Measurements from ENCODE around the gene TRIM2.

TRIM2 gene

DNA sequence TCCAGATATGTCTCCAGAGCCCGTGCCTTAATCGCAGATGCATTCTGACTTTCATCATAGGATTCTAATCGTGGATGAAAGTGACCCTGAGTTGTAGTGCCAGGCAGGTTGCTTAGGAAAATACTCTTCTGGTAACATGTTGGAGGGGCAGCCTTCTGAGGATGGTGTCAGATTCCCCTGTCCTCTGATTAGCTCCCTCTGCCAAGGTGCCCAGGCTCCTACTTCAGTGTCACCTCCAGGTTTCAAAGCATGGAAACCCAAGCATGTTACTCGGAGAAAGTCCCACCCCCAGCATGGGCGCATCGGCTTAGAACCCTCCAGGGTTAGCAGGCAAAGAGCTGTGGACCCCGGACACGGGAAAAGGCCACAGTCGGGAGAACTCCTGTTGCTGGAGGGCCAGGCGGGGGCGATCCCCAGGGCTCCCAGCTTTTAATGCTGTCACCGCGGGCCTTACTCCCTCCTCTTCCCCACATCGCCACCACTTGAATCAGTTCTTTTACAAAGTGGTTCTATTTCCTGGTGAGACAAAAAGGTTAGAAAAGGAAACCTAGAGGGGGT is 44.5 kb downstream of the TRIM2 start:
- DNase-seq (ENCODE audit: low spot score in 2 of 2) (no peak), ATAC-seq (replicated peaks; ENCODE audit: extremely low read depth, poor library complexity, severe bottlenecking) (peak; percentile 16)
- H3K27me3 Mint-ChIP-seq, result no peaks in the 10 kb centered on the region
- H3K4me3 Mint-ChIP-seq, result peak overlapping the region; percentile 77
- H3K4me1 Mint-ChIP-seq, result peaks cover 9% of the 10 kb centered on the region
- H3K27ac Mint-ChIP-seq (ENCODE audit: low read depth), result peak overlapping the region; percentile 75
- H3K9me3 Mint-ChIP-seq, result no peaks in the 10 kb centered on the region
- H3K36me3 Mint-ChIP-seq (ENCODE audit: insufficient read depth), result peaks cover under 1% of the 10 kb centered on the region

DNA sequence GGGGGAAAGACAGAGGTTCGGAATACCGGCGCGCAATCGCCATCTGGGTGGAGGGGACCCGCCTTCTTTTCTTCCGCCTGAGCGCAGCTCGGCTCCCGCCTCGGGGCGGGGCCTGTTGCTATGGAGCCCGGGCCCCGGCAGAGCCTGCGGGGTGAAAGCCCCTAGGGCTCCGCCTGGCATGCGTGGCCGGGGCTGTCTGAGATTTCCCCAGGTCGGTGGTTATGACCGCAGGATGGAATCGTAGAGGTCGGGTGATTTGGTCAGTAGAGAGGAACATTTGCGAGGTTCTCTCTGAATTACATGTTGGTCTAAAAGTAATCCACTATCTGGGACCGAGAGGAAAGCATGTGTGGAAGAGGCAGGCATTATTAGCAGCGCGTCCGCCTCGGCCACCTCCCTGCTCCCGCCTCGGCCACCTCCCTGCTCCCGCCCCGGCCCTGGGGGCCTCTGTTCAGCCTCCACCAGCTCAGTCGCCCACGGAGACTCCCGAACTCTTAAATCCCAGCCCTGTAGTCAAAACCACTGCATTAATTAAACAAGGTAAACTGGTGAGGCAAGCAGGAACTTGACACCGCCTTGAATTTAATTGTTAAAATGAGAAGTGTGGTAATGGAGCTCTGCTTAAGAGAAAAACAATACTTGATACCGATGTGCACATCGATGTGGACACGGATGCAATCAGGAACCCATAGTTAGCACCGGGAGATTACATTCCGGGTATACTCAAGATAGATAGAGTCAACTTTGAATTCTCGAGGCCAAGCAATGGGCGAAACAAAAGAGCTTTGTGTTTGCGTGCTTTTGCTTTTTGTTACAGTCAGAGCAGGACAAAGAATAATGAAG is 45.2 kb downstream of the TRIM2 start:
- Mint-ChIP-seq H3K4me3 (peak overlapping the region; percentile 77), H3K4me1 (peaks cover 9% of the 10 kb centered on the region), H3K36me3 (ENCODE audit: insufficient read depth) (no peaks in the 10 kb centered on the region), H3K9me3 (no peaks in the 10 kb centered on the region), H3K27ac (ENCODE audit: low read depth) (peak overlapping the region; percentile 75), H3K27me3 (peaks cover 4% of the 10 kb centered on the region)
- DNase-seq (ENCODE audit: low spot score in 2 of 2), result peak; percentile 55 to 63
- ATAC-seq (replicated peaks; ENCODE audit: extremely low read depth, poor library complexity, severe bottlenecking), result peak; percentile 92

DNA sequence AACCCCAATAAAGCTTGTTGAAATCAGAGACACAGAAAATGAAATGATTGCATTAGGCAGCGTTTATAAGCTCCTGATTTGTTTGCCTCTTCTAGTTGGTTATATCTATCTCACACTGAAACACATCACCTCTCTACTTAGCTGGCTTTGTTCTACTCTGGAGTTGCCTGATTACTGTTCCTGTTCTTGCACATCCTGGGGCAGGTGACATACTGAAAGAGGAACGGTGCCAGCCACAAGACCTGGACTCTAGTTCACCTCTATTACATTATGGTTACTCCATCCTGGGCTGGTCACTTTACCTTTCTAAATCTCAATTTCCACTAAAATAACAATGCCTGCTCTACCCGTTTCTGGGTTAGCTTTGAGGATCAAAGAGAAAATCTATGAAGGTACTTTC is 47.9 kb downstream of the TRIM2 start:
- Mint-ChIP-seq H3K27ac (ENCODE audit: low read depth) (no peak overlapping the region), H3K36me3 (ENCODE audit: insufficient read depth) (no peaks in the 10 kb centered on the region), H3K4me3 (no peak overlapping the region), H3K9me3 (no peaks in the 10 kb centered on the region), H3K27me3 (peaks cover 22% of the 10 kb centered on the region), H3K4me1 (peaks cover 9% of the 10 kb centered on the region)
- ATAC-seq (replicated peaks; ENCODE audit: extremely low read depth, poor library complexity, severe bottlenecking) (no peak), DNase-seq (ENCODE audit: low spot score in 2 of 2) (no peak)

DNA sequence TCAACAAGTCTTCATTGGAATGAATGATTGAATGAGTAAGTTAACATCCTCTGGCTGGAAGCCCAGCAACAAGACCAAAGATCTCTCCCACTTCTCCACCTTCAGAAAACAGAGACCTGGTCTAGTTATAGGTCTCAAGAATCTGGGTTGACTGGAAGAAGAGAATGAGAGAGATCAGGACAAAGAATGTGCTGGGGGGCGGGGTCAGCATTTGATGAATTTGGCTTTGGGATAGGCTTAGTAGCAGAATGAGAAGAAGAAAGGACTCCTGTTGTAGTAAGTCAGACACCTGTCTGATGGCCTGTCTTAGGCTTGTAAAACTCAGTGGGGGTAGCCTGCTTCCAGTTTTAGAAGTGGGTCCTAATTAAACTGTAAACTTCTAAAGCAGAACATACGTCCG is 51.0 kb downstream of the TRIM2 start:
- Mint-ChIP-seq H3K36me3 (ENCODE audit: insufficient read depth) (no peaks in the 10 kb centered on the region), H3K4me3 (no peak overlapping the region), H3K27ac (ENCODE audit: low read depth) (no peak overlapping the region), H3K4me1 (no peaks in the 10 kb centered on the region), H3K9me3 (no peaks in the 10 kb centered on the region), H3K27me3 (peaks cover 29% of the 10 kb centered on the region)
- no peak for DNase-seq (ENCODE audit: low spot score in 2 of 2)
- ATAC-seq (replicated peaks; ENCODE audit: extremely low read depth, poor library complexity, severe bottlenecking), result no peak

DNA sequence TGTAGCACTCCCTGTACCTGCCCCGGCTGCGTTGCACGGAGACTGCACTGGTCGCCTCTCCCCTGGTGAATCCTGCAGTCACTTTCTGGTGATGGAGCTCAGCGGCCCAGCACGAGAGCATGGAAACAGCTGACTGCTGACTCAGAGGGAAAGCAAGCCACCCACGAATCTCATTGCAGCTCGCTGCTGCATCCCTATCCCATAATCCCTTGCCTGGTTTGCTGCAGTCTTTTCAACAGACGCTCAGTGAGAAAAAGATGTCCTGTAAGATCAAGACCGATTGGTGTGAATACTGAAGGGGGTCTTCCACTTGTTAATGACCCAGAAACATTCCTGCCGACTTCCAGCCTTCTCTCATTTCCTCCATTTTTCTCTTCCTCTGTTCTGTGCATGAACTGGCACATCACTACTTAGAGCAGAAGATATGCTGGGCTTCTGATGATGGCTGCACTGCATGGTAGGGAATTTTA is 52.9 kb downstream of the TRIM2 start:
- H3K9me3 Mint-ChIP-seq, result peaks cover 5% of the 10 kb centered on the region
- H3K27me3 Mint-ChIP-seq, result peaks cover 44% of the 10 kb centered on the region
- H3K27ac Mint-ChIP-seq (ENCODE audit: low read depth), result no peak overlapping the region
- ATAC-seq (replicated peaks; ENCODE audit: extremely low read depth, poor library complexity, severe bottlenecking) (no peak), DNase-seq (ENCODE audit: low spot score in 2 of 2) (no peak)
- no peak overlapping the region for H3K4me3 Mint-ChIP-seq
- H3K4me1 Mint-ChIP-seq, result no peaks in the 10 kb centered on the region
- H3K36me3 Mint-ChIP-seq (ENCODE audit: insufficient read depth), result no peaks in the 10 kb centered on the region

DNA sequence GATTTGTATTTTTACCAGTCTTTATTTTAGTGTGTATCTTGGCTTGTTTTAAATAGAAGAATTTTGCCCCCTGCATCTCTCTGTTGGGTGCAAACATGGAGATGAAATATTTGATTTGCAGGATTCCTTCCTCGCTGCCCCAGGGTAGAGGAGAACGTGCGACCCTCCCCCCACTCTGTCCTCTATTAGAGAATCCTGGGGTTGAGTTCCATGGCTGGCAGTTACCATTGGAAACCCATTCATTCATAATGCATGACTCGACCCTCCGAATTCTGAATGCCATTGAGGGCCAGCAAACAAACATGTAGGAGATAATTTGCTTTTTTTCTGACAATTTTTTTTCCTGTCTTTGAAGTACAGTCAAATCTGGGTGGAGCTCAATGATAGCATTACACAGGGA is 53.7 kb downstream of the TRIM2 start:
- H3K27ac Mint-ChIP-seq (ENCODE audit: low read depth), result no peak overlapping the region
- no peaks in the 10 kb centered on the region for H3K4me1 Mint-ChIP-seq
- H3K9me3 Mint-ChIP-seq, result peaks cover 5% of the 10 kb centered on the region
- DNase-seq (ENCODE audit: low spot score in 2 of 2) (no peak), ATAC-seq (replicated peaks; ENCODE audit: extremely low read depth, poor library complexity, severe bottlenecking) (no peak)
- H3K36me3 Mint-ChIP-seq (ENCODE audit: insufficient read depth), result no peaks in the 10 kb centered on the region
- no peak overlapping the region for H3K4me3 Mint-ChIP-seq
- H3K27me3 Mint-ChIP-seq, result peaks cover 45% of the 10 kb centered on the region

DNA sequence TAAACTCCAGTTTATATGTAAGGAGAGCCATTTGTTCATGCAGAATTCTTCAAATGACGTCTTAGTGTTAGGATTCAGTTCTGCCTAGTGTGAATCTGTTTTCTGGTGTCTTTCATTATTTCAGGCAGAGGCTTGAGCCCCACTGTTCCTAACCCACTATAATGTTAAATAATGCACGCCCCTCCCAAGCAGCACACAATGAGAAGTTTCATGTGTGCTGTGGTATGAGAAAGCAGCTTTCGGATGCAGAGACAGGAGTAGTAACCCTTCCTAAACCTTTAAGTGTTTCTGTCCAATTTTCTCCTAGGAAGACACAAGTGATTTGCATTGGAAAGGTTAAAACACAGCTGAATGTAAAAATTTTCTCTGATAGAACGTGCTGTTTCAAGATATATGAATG is 54.5 kb downstream of the TRIM2 start:
- no peaks in the 10 kb centered on the region for H3K36me3 Mint-ChIP-seq (ENCODE audit: insufficient read depth)
- no peak overlapping the region for H3K4me3 Mint-ChIP-seq
- H3K27me3 Mint-ChIP-seq, result peaks cover 45% of the 10 kb centered on the region
- no peak for DNase-seq (ENCODE audit: low spot score in 2 of 2)
- ATAC-seq (replicated peaks; ENCODE audit: extremely low read depth, poor library complexity, severe bottlenecking), result no peak
- H3K4me1 Mint-ChIP-seq, result no peaks in the 10 kb centered on the region
- no peak overlapping the region for H3K27ac Mint-ChIP-seq (ENCODE audit: low read depth)
- peaks cover 5% of the 10 kb centered on the region for H3K9me3 Mint-ChIP-seq

DNA sequence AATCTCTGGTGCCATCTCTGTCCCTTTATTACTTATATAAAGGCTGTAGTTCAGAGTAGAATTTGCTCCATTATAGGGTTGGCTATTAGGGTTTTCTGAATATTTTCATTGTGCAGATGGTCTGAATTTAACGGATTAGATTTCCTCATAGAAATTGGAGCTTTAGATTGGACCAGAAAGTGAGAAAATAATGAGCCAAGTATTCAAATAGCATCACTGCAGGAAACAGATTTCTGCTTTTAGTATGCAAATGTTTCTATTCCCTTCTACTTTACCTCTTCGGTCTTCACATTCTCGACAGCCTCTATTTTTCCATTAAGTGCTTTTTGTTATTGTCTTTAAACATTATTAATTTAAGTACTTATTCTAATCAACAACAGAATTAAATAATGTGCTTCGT is 55.4 kb downstream of the TRIM2 start:
- ATAC-seq (replicated peaks; ENCODE audit: extremely low read depth, poor library complexity, severe bottlenecking) (no peak), DNase-seq (ENCODE audit: low spot score in 2 of 2) (no peak)
- peaks cover 39% of the 10 kb centered on the region for H3K27me3 Mint-ChIP-seq
- no peak overlapping the region for H3K27ac Mint-ChIP-seq (ENCODE audit: low read depth)
- no peaks in the 10 kb centered on the region for H3K36me3 Mint-ChIP-seq (ENCODE audit: insufficient read depth)
- no peak overlapping the region for H3K4me3 Mint-ChIP-seq
- no peaks in the 10 kb centered on the region for H3K4me1 Mint-ChIP-seq
- H3K9me3 Mint-ChIP-seq, result peaks cover 5% of the 10 kb centered on the region

DNA sequence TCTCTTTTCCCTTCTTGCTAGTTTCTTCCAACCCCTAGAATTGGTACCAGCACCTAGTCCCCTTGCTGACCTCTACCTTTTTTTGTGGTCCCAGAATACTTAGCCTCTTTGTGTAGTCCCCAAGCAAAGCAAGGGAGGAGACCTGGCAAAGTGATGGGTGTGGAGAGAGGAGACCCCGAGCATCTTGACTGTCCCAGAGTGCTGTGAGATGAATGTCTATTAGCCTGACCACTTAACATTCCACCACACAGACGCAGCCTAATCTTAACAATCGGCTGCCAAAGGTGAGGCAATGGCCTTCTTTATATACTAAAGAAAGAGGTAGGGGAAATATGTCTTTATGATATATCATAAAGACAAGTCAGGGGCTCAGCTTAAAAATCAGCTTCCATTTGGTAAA is 55.9 kb downstream of the TRIM2 start:
- Mint-ChIP-seq H3K9me3 (peaks cover 5% of the 10 kb centered on the region), H3K4me1 (no peaks in the 10 kb centered on the region), H3K36me3 (ENCODE audit: insufficient read depth) (no peaks in the 10 kb centered on the region), H3K27me3 (peaks cover 34% of the 10 kb centered on the region), H3K4me3 (no peak overlapping the region), H3K27ac (ENCODE audit: low read depth) (no peak overlapping the region)
- no peak for ATAC-seq (replicated peaks; ENCODE audit: extremely low read depth, poor library complexity, severe bottlenecking)
- no peak for DNase-seq (ENCODE audit: low spot score in 2 of 2)

DNA sequence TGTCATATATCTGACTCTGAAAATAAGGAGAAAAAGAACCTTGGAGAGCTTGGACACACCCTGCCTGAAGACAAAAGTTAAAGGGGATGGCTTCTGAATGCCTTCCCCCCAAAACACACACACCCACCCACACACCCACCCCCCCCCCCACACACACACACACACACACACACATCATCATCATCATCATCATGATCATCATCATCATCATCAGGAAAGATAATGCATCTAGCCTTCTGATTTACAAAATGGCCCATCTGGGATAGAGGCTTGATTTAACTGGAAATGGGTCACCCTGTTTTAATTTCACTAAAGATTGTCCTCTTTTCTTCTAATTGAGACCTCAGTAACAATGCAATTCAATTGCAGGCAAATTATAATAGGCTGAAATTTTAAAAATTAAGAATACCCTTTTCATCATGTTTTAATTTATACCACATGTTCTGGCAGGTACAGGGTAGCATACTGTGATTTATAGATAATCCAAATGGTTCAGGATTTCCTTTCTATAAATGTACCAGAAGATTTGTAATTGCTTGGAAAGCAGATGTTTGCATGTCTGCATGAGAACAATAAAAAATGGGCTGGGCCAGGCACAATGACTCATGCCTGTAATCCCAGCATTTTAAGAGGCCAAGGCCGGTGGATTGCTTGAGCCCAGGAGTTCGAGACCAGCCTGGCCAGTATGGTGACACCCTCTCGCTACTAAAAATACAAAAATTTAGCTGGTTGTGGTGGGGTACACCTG is 56.5 kb downstream of the TRIM2 start:
- no peak overlapping the region for H3K27ac Mint-ChIP-seq (ENCODE audit: low read depth)
- H3K4me3 Mint-ChIP-seq, result no peak overlapping the region
- H3K36me3 Mint-ChIP-seq (ENCODE audit: insufficient read depth), result no peaks in the 10 kb centered on the region
- peaks cover 28% of the 10 kb centered on the region for H3K27me3 Mint-ChIP-seq
- no peak for DNase-seq (ENCODE audit: low spot score in 2 of 2)
- ATAC-seq (replicated peaks; ENCODE audit: extremely low read depth, poor library complexity, severe bottlenecking), result no peak
- H3K4me1 Mint-ChIP-seq, result no peaks in the 10 kb centered on the region
- H3K9me3 Mint-ChIP-seq, result peaks cover 5% of the 10 kb centered on the region

DNA sequence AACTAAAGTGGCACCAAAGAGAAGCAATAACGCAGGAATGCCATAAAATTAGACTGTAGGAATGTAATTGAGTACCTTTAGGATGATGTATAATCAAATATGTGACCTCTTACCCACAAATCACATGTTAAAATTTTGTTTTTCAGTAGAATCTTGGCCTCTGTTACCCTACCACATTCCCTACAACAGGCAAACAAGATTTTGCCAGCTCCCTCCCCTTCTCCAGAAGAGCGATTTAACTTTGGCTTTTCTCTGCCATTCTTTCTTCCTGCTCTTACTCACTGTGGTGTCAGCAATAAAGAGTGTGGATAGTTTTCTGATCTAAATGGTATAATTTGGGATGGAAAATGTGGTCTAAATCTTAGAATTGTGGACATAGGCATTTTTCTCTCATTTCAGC is 57.2 kb downstream of the TRIM2 start:
- H3K9me3 Mint-ChIP-seq, result peaks cover 5% of the 10 kb centered on the region
- peaks cover 22% of the 10 kb centered on the region for H3K27me3 Mint-ChIP-seq
- H3K4me3 Mint-ChIP-seq, result no peak overlapping the region
- ATAC-seq (replicated peaks; ENCODE audit: extremely low read depth, poor library complexity, severe bottlenecking), result no peak
- no peak overlapping the region for H3K27ac Mint-ChIP-seq (ENCODE audit: low read depth)
- DNase-seq (ENCODE audit: low spot score in 2 of 2), result no peak
- H3K4me1 Mint-ChIP-seq, result no peaks in the 10 kb centered on the region
- no peaks in the 10 kb centered on the region for H3K36me3 Mint-ChIP-seq (ENCODE audit: insufficient read depth)

DNA sequence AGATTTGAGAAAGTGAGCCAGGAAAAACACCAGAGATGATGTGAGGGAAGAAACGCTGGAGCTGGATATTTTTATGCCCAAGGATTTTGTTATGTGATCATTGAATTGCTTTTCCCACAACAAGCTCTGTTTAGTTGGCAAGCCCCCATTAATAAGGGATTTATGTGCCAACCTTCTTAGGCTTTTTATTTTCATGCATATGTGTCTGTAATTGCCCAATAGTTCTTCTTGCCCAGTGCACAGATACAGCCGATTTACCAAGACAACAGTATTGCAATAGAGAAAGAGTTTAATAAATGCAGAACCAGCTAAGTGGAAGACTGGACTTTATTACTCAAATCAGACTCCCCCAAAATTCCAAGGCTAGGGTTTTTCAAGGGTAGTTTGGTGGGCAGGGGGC is 57.7 kb downstream of the TRIM2 start:
- Mint-ChIP-seq H3K27ac (ENCODE audit: low read depth) (no peak overlapping the region), H3K36me3 (ENCODE audit: insufficient read depth) (no peaks in the 10 kb centered on the region), H3K4me3 (no peak overlapping the region), H3K9me3 (peaks cover 5% of the 10 kb centered on the region), H3K4me1 (no peaks in the 10 kb centered on the region), H3K27me3 (peaks cover 22% of the 10 kb centered on the region)
- DNase-seq (ENCODE audit: low spot score in 2 of 2) (no peak), ATAC-seq (replicated peaks; ENCODE audit: extremely low read depth, poor library complexity, severe bottlenecking) (no peak)

Data from central memory CD8-positive, alpha-beta T cell (primary cell).